ENCODE results near the gene ROR2.

ROR2 gene

DNA sequence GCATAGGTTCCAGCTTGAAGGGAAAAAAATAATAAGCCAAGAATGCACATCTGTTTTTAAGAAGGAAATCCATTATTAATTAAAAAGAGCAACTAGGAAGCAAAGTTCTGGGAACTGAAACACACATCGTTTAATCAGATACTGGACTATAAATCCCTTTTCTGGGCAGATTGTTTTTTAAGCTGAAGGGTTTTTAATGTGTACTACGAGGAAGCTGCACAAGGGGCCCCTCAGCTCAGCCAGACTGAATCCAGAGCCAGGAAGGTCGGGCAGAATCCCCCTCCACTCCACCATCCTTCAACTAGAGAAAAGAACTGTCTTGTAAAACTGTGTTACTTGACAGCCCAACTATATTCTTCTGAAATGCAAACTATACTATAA, 49.2 kb downstream of the ROR2 start:
- Histone ChIP-seq H3K27ac (no peak overlapping the region), H3K4me3 (no peak overlapping the region)
- TF ChIP-seq, protein P1, sequence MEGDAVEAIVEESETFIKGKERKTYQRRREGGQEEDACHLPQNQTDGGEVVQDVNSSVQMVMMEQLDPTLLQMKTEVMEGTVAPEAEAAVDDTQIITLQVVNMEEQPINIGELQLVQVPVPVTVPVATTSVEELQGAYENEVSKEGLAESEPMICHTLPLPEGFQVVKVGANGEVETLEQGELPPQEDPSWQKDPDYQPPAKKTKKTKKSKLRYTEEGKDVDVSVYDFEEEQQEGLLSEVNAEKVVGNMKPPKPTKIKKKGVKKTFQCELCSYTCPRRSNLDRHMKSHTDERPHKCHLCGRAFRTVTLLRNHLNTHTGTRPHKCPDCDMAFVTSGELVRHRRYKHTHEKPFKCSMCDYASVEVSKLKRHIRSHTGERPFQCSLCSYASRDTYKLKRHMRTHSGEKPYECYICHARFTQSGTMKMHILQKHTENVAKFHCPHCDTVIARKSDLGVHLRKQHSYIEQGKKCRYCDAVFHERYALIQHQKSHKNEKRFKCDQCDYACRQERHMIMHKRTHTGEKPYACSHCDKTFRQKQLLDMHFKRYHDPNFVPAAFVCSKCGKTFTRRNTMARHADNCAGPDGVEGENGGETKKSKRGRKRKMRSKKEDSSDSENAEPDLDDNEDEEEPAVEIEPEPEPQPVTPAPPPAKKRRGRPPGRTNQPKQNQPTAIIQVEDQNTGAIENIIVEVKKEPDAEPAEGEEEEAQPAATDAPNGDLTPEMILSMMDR (IDR thresholded peaks at IDR 0.05) = no peak
- DNase-seq (ENCODE audit: low spot score) = no peak

DNA sequence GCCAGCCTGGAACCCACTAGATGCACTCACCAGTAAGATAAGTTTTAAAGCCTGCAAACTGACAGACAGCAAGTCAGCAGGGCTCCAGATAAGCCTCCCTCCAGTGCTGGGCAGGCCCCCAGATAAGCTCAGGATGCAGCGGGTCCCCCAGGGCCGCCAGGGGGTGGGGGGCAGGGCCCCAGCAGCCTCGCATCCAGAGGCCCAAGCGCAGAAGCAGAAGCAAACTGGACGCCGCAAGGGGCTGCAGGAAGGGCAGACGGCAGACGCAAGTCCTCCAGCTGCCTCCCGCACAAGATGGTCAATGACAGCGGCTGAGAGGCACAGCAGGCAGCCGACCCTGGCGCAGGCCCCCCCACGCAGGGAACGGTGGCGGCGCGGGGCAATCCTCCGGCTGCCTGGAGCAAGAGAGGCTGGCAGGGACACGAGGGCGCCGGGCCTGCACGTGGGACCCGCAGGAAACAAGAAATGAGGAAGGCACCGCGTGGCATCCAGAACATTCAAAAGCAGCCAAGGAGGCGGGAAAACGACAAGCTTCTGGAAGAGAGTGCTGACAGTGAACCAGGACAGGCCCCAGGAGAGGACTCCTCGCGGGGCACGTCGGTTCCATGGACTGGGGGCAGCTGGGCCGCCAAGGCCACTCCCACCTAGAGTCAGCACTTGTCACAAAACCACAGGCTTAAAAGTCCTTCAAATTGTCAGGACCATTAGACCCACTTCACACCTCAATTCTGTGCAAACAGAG, 49.8 kb downstream of the ROR2 start:
- H3K4me3 ChIP-seq = no peak overlapping the region
- H3K27ac ChIP-seq = no peak overlapping the region
- DNase-seq (ENCODE audit: low spot score) = no peak
- TF ChIP-seq, protein P1 (IDR thresholded peaks at IDR 0.05) = no peak

DNA sequence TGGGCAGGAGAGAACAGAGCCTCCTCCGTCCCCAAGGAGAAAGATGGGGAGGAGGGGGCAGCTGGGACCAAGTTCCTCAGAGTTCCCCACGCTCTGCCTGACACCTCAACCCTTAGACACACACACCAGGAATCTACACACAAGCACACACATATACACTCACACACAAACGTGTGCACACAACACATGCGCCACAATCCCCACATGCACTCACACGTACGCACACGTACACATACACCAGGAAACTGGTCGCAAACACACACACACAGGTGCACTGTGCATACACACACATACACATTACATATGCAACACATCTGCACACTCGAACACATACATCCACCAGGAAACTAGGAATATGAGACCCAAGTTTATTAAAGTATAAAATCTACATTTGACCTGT, 50.4 kb downstream of the ROR2 start:
- H3K27ac ChIP-seq = no peak overlapping the region
- no peak for DNase-seq (ENCODE audit: low spot score)
- TF ChIP-seq, protein P1 (IDR thresholded peaks at IDR 0.05) = no peak

DNA sequence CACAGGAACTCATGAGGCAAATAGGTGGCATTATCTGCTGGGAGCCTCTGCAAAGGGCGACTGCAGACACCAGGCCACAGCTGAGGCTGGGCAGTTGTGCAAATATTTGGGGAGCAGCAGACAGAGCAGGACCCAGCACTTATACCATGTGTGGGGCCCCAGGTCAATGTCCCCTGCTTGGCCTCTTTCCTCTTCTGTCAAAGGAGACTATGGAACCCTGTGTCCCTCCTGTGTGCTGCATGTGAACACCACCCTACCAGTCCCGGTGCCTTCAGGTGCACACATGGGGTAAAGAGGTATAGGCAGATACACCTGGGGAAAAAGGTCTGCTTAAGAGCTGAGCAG, 50.8 kb downstream of the ROR2 start:
- TF ChIP-seq, protein P1 (IDR thresholded peaks at IDR 0.05) = no peak
- no peak overlapping the region for H3K4me3 ChIP-seq
- H3K27ac ChIP-seq = no peak overlapping the region
- DNase-seq (ENCODE audit: low spot score) = no peak

More for the DNA sequence above, 50.4 kb downstream of the ROR2 start:
- H3K4me3 ChIP-seq = no peak overlapping the region

DNA sequence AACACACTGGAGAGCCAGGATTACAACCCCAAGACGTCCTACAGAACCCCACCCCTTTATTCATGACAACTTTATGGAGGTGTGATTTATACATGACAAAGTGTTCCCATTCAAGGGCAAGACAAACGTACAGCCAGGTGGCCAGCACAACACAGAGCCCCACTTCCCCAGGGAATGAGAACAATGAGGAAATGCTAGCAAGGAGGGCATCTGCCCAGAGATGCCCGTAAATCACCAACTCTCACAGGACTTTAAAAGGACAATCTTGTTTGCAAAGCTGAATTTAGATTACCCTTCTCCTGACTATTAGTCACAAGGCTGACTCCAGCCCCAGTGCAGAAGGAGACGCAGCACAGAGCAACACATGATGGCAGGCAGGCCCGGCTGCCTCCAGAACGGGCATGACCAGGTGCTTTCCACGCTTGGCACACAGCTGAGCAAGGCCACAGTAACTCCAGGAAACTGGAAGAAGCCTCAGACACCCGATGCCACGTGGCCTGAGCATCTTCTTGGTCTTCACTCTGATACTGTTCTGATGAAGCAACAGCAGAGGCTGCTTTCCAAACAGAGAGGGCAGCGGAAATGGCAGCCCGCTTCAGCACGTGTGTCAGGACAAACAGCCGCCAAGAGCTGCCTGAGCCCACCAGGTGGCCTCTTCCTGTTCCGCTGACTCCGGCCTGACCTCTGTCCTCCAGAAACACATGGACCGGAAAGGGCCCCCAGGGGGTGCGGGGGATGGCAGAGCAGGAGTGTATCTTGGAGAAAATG, 51.4 kb downstream of the ROR2 start:
- DNase-seq (ENCODE audit: low spot score) = no peak
- Histone ChIP-seq H3K27ac (no peak overlapping the region), H3K4me3 (no peak overlapping the region)
- TF ChIP-seq, protein P1 (IDR thresholded peaks at IDR 0.05) = no peak

DNA sequence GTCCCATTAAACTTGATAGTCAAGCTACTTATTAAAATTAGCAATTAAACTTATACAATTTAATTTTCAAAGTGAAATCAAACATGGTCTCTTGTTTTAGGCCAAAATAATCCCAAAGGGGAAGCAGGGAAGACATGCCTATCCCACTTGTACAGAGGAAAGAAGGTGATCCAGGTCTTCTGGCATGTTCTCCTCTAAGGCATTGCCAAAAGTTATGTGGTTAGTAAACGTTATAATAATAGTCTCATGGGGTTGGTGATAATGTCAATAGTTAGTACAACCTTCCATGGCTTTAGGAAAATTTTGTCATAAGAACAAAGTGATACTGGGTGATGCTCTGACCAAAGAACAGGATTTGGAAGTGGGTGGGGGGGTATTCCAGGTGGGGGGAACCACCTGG, 52.8 kb downstream of the ROR2 start:
- TF ChIP-seq, protein P1 (IDR thresholded peaks at IDR 0.05) = no peak
- no peak overlapping the region for H3K27ac ChIP-seq
- no peak overlapping the region for H3K4me3 ChIP-seq
- DNase-seq (ENCODE audit: low spot score) = no peak

Data from coronary artery (tissue), 2 donors.